Brain microvascular endothelial cell (primary cell): ENCODE measurements around the gene NXPH1.

Source experiments
- DNase-seq: peaks from one replicate; pipeline ENCODE4 v3.0.0-alpha.2; 2020
- H3K27ac ChIP-seq: fragments of 250-450 bp; sonication (Bioruptor Pico); 2 replicates; pipeline ENCODE4 v1.5.1; 2020; ENCODE audit warnings: mild to moderate bottlenecking, moderate library complexity
- H3K27me3 ChIP-seq: fragments of 250-450 bp; sonication (Bioruptor Pico); replicated peaks from 2 replicates; pipeline ENCODE4 v1.5.1; 2020; ENCODE audit warnings: mild to moderate bottlenecking
- H3K36me3 ChIP-seq: fragments of 250-450 bp; sonication (Bioruptor Pico); replicated peaks from 2 replicates; pipeline ENCODE4 v1.5.1; 2020; ENCODE audit warnings: mild to moderate bottlenecking
- H3K4me3 ChIP-seq: 2 replicates; pipeline ENCODE4 v1.5.1; 2011; ENCODE audit warnings: low read depth, mild to moderate bottlenecking, control low read depth, low read length, moderate library complexity
- CTCF ChIP-seq: IDR thresholded peaks from 2 replicates; pipeline ENCODE4 v1.5.1; 2011; ENCODE audit warnings: low read depth, mild to moderate bottlenecking, moderate library complexity, low read length, control low read depth, inconsistent platforms; ENCODE audit errors: missing control alignments
- in situ Hi-C: cut with HindIII; loops from 2 replicates; pipeline ENCODE4 v1.10.0; 2017; ENCODE audit warnings: low sequenced_read_pairs, low pct_ligation_motif_present

The NXPH1 gene

GRCh38 chr7:8699875-8700624, 266.6 kb downstream of the NXPH1 start:
- no peaks in the 10 kb centered on the region for H3K36me3 ChIP-seq
- no peak for DNase-seq
- no peak for TF ChIP-seq CTCF
- in situ Hi-C loops: no loop called here
- H3K4me3 ChIP-seq: no peak overlapping the region
- no peaks in the 10 kb centered on the region for H3K27me3 ChIP-seq
- H3K27ac ChIP-seq: no peak overlapping the region

GRCh38 chr7:8702807-8703206, 269.4 kb downstream of the NXPH1 start:
- H3K27ac ChIP-seq: no peak overlapping the region
- TF ChIP-seq CTCF: no peak
- no peaks in the 10 kb centered on the region for H3K27me3 ChIP-seq
- H3K36me3 ChIP-seq: no peaks in the 10 kb centered on the region
- DNase-seq: no peak
- no peak overlapping the region for H3K4me3 ChIP-seq
- in situ Hi-C loops: no loop called here

GRCh38 chr7:8710124-8710523, 276.7 kb downstream of the NXPH1 start:
- no peak for DNase-seq
- no peak for TF ChIP-seq CTCF
- no peaks in the 10 kb centered on the region for H3K27me3 ChIP-seq
- in situ Hi-C loops: no loop called here
- H3K36me3 ChIP-seq: no peaks in the 10 kb centered on the region
- H3K4me3 ChIP-seq: no peak overlapping the region
- no peak overlapping the region for H3K27ac ChIP-seq

- H3K27me3 ChIP-seq: no peaks in the 10 kb centered on the region
- in situ Hi-C loops: no loop called here
- TF ChIP-seq CTCF: no peak
- H3K27ac ChIP-seq: no peak overlapping the region
- H3K36me3 ChIP-seq: no peaks in the 10 kb centered on the region
- H3K4me3 ChIP-seq: no peak overlapping the region
- DNase-seq: no peak
Measured at GRCh38 chr7:8714791-8715190, 281.4 kb downstream of the NXPH1 start.

- Histone ChIP-seq H3K27ac (no peak overlapping the region), H3K36me3 (no peaks in the 10 kb centered on the region), H3K4me3 (no peak overlapping the region), H3K27me3 (no peaks in the 10 kb centered on the region)
- in situ Hi-C loops: no loop called here
- no peak for TF ChIP-seq CTCF
- DNase-seq: no peak
Measured at GRCh38 chr7:8719102-8719501, 285.7 kb downstream of the NXPH1 start.
